HG02623 (cell line): Measurements from ENCODE around the gene LILRB3.
"Not testable (repeated sequence)": the region's sequence is repeated elsewhere in the genome, so short reads cannot be mapped to it uniquely, and the experiment has no call there.

ENCODE experiments used
- ATAC-seq: cut with Tn5 transposase; IDR thresholded peaks from one replicate; pipeline ENCODE4 v1.9.1; 2021; ENCODE audit warnings: moderate library complexity; ENCODE audit not compliant: unreplicated experiment

LILRB3 gene

GRCh38 chr19:54222474-54223276 lies at the start of gene LILRB3:
Gene LILRB3 (minus strand): TSS chr19:54223007. CDS start chr19:54222976, 31 bp downstream.
- ATAC-seq: not testable (repeated sequence)

- not testable (repeated sequence) for ATAC-seq
Observed at GRCh38 chr19:54272181-54272580, 49.4 kb upstream of the LILRB3 start.

- not testable (repeated sequence) for ATAC-seq
Observed at GRCh38 chr19:54271587-54271986, 48.8 kb upstream of the LILRB3 start.

GRCh38 chr19:54271106-54271505 lies 48.3 kb upstream of the LILRB3 start:
- ATAC-seq: no peak

- ATAC-seq: no peak
Observed at GRCh38 chr19:54268936-54269335, 46.1 kb upstream of the LILRB3 start.

GRCh38 chr19:54266133-54266532 lies 43.3 kb upstream of the LILRB3 start:
- ATAC-seq: no peak

GRCh38 chr19:54262470-54262869 lies 39.7 kb upstream of the LILRB3 start:
- no peak for ATAC-seq

GRCh38 chr19:54262066-54262465 lies 39.3 kb upstream of the LILRB3 start:
- no peak for ATAC-seq

- no peak for ATAC-seq
Observed at GRCh38 chr19:54257116-54257480, 34.3 kb upstream of the LILRB3 start, which contains the start of gene LILRB5. Gene LILRB5 (minus strand): TSS chr19:54257273. CDS start chr19:54257193, 80 bp downstream.

- no peak for ATAC-seq
Observed at GRCh38 chr19:54256250-54257115, 33.7 kb upstream of the LILRB3 start.

- ATAC-seq: no peak
Observed at GRCh38 chr19:54255105-54255775, 32.4 kb upstream of the LILRB3 start.

- ATAC-seq: no peak
Observed at GRCh38 chr19:54254195-54254906, 31.5 kb upstream of the LILRB3 start.

GRCh38 chr19:54253331-54254194 lies 30.8 kb upstream of the LILRB3 start:
- no peak for ATAC-seq

- no peak for ATAC-seq
Observed at GRCh38 chr19:54252845-54253244, 30.0 kb upstream of the LILRB3 start.

- no peak for ATAC-seq
Observed at GRCh38 chr19:54252243-54252642, 29.4 kb upstream of the LILRB3 start.

GRCh38 chr19:54248016-54248601 lies 25.3 kb upstream of the LILRB3 start:
- ATAC-seq: no peak

GRCh38 chr19:54247106-54247930 lies 24.5 kb upstream of the LILRB3 start:
- no peak for ATAC-seq

GRCh38 chr19:54245936-54246335 lies 23.1 kb upstream of the LILRB3 start:
- ATAC-seq: no peak
